GM19395 (cell line): ENCODE data around the gene KRTAP5-8.
"Not testable (repeated sequence)": the region's sequence is repeated elsewhere in the genome, so short reads cannot be mapped to it uniquely, and the experiment has no call there.

ENCODE experiments used
- ATAC-seq: cut with Tn5 transposase; IDR thresholded peaks from one replicate; pipeline ENCODE4 v1.9.1; 2021; ENCODE audit warnings: mild to moderate bottlenecking, moderate library complexity; ENCODE audit not compliant: unreplicated experiment

The KRTAP5-8 gene

GRCh38 chr11:71542879-71543777 lies 5.3 kb downstream of the KRTAP5-8 start:
- ATAC-seq = no peak

- ATAC-seq = no peak
Measured at GRCh38 chr11:71543866-71544265, 6.0 kb downstream of the KRTAP5-8 start.

DNA sequence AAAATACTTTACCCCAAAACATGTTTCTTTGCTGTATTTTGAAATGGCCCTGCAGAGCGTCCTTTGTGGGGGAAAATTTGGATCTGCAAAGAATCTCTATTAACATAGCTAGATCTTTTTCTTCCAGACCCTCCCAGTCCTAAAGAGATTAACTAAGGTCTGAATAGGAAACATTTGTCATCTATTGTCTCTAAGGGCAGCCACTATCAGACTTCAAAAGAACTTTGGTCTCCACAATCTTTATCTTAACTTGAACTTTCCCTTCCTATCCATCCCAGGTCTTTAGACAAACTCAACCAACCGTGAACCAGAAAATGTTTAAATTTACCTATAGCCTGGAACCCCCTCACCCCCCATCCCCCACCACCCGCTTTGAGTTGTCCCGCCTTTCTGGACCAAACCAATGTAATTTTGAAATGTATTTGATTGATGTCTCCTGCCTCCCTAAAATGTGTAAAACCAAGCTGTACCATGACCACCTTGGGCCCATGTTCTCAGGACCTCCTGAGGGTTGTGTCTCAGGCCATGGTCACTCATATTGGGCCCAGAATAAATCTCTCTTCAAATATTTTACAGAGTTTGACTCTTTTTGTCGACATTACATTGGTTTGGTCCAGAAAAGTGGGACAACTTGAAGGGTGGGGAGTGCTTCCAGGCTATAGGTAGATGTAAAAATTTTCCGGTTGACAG lies 6.8 kb downstream of the KRTAP5-8 start:
- no peak for ATAC-seq

DNA sequence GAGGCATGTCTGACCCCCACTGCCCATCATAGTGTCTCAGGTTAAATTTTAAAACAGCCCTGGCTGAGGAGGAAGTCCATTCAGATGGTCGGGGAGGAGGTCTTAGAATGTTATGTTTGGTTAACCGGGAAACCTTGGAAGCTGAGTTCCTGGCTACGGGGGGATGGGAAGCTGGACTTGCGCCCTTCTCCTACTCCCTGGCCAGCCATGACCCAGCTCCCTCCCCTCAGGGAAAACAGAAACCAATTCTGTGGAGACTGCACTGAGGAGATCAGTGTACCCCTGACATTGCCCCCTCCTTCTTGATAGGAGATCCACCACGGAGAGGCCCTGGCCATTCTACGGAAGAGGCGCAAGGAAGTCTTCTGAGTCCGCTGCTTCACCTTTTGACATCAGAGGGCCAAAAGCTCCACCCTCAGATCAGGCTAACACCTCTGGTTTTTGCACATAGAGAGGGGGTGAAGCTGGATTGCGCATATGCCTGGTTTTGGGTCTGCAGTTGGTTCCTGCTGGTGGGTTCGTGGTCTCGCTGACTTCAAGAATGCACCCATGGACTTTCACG lies 7.7 kb downstream of the KRTAP5-8 start:
- no peak for ATAC-seq

- ATAC-seq = no peak
Measured at GRCh38 chr11:71548120-71548519, 10.3 kb downstream of the KRTAP5-8 start, which contains the start of gene KRTAP5-9. Gene KRTAP5-9 (plus strand): TSS chr11:71548420. CDS start chr11:71548658, 238 bp downstream.

GRCh38 chr11:71548716-71549151 lies 10.9 kb downstream of the KRTAP5-8 start:
- ATAC-seq = no peak

DNA sequence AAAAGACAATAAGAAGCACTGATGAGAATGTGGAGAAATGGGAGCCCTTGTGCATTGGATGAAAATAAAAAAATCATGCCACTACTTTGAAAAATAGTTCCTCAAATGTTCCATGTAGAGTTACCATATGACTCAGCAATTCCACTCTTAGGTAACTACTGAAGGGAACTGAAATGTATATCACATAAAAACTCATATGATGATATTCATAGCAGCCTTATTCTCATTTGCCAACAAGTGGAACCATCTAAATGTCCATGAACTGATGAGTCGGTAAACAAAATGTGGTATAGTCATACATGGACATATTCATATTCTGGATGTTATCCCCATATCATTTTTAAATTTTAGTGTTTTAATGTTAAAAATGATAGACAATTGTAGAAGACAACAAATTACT lies 13.9 kb downstream of the KRTAP5-8 start:
- no peak for ATAC-seq

DNA sequence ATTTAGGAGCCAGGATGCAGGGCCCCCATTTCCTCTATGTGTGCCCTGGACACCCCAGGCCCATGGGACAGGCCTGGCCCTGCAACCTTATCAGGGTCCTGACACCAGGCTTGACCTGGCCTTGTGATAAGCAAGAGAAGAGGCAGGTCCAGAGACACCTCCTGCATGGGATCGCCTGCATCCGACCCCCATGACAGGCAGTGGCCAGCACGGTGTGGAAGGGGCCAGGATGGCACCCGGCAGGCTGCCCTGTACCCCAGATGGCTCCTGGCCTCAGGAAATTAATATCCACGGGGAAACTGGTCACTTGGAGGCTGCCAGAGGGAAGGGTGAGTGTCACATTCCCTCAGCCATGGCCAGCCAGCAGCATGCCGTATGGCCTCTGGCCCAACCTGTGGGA lies 17.2 kb downstream of the KRTAP5-8 start:
- no peak for ATAC-seq

DNA sequence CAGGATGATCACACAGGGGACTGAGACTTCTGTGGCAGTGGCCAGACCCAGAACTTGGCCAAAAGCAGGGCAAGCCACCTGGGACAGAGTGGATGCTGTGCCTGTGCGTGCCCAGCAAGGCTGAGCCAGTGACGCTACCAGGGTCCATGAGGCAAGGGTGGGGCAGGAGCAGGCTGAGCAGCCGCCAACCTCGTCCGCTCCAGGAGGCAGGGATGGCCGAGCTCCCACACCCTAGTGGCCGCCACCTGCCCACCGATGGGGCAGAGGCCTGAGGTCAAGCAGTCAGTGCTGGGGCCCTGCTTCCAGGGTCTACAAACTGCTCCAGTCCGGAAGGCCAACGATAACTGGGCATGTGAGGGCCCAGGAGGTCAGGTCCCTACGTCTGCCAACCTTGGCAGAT lies 17.7 kb downstream of the KRTAP5-8 start:
- ATAC-seq = no peak

- ATAC-seq = no peak
Measured at GRCh38 chr11:71556018-71556417, 18.2 kb downstream of the KRTAP5-8 start.

DNA sequence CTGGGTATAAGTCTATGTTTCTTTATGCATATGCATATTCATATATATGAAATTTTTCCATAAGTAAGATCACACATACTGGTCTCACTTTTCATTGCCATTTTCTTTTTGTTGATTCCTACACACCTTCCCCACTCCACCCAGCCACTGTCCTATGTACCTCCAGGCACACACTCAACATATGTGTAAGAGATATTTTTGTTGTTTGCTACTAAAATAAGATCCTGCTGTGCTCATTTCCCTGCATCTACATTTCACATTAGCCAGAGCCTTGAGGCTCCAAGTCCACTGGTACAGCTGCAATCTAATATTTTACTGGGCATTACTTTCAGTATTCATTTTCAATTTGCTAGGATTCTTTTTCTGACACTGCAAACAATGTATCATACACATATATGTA lies 19.4 kb downstream of the KRTAP5-8 start:
- no peak for ATAC-seq

DNA sequence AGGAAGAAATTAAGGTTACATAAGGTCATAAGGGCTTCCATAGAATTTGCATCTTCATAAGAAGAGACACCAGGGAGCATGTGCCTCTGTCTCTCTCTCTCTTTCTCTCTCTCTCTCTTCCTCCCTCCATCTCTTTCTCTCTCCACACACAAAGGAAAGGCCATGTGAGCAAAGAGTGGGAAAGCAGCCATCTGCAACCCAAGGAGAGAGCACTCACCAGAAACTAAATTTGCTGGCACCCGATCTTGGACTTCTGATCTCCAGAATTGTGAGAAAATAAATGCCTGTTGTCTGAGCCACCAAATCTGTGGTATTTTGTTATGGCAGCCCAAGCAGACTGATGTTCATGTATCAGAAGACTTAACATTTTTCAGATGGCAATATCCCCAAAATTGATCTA lies 21.2 kb downstream of the KRTAP5-8 start:
- no peak for ATAC-seq

DNA sequence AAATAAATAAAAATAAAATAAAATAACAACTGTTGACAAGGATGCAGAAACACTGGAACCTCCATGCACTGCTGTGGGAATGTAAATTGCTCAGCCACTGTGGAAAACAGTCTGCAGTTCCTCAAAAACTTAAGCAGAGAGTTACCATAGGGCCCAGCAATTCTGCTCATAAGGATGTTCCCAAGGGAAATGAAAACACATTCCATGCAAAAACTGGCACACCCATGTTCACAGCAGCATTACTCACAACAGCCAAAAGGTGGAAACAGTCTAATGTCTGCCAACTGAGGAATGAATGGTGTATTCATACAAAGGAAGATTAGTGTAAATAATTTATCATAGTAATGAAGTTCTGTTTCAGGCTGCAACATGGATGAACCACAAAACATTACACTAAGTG lies 24.3 kb downstream of the KRTAP5-8 start:
- ATAC-seq = no peak

DNA sequence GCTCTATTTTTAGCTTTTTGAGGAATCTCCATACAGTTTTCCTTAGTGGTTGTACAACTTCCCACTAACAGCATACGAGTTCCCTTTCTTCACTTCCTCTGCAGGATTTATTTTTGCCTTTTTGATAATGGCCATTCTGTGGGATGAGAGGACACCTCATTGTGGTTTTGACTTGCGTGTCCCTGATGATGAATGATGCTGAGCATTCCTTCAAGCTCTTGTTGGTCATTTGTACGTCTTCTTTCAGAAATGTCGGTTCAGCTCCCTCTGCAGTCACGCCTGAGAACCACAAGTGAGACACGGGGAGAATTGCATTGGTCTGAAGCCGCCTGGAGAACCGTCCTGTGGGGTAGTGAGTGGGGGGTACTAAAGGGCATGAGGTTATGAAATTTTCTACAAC lies 25.6 kb downstream of the KRTAP5-8 start:
- no peak for ATAC-seq

GRCh38 chr11:71564430-71564829 lies 26.6 kb downstream of the KRTAP5-8 start:
- no peak for ATAC-seq

GRCh38 chr11:71565263-71565662 lies 27.4 kb downstream of the KRTAP5-8 start, which contains the start of gene KRTAP5-10:
Gene KRTAP5-10 (plus strand): TSS chr11:71565563. CDS start chr11:71565588, 25 bp downstream.
- ATAC-seq = no peak

DNA sequence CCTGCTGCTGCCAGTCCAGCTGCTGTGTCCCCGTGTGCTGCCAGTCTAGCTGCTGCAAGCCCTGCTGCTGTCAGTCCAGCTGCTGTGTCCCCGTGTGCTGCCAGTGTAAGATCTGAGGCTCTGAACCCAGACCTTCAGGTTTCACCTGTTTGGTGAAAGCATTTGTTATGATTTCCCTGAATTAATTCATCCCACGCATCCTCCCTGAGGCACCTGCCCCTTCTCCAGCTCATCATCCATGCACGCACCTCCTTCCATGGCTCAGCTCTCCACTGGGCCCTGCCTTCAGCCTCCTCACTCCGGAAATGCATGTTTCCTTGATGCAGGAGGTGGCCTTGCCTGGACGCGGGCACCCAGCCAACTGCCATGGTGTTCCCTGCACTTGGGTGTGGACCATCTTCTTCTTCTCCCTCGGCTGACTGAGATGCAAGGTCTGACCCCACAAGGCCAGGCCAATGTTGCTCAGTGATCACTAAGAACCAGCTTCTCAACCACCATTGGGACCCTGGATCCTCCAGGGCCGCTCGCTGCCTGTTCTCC lies 28.3 kb downstream of the KRTAP5-8 start:
- ATAC-seq = no peak

DNA sequence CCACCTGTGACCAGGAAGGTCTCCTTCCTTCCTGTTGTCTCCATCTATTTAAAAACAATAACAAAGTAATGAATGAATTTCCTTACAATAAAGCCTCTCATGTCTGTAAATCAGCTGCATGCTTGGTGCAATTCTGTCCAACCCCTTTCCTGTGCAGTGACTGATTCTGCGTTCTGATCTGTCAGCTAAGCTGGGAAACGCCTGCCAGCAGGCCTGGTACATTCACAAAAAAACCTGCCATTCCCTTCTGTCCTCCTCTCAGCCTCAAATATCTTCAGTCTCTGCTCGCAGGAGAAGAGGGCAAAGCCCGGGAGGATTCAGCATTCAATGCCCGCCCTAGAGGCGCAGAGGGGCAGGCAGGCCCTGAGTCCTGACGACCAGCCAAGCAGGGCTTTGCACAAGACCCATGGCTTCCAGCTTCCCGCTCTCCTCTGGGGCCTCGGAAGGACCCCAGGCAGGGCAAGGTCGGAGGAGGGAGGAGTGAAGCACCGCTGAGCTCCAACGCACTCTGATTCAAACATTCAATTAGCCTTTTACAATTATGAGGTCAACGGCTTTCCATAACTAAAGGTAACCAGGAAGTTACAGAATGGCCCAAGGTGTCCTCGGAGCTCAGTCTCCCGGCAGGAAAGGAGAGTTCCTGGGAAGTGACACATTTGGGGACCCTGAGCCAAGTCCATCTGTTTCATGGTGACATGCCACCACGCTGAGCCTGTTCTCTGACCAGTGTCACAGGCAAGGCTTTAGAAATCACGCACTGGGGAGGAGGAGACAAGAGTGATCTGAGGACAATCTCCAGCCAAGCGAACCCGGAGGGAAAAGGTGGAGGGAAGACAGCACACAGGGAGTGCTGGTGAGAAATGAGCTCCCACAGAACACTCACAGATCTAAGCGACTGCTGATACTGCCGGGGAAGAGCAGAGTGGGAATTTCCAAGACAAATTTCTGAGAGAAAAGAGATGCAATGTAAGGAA lies 29.1 kb downstream of the KRTAP5-8 start:
- not testable (repeated sequence) for ATAC-seq

GRCh38 chr11:71567633-71568032 lies 29.8 kb downstream of the KRTAP5-8 start:
- not testable (repeated sequence) for ATAC-seq

DNA sequence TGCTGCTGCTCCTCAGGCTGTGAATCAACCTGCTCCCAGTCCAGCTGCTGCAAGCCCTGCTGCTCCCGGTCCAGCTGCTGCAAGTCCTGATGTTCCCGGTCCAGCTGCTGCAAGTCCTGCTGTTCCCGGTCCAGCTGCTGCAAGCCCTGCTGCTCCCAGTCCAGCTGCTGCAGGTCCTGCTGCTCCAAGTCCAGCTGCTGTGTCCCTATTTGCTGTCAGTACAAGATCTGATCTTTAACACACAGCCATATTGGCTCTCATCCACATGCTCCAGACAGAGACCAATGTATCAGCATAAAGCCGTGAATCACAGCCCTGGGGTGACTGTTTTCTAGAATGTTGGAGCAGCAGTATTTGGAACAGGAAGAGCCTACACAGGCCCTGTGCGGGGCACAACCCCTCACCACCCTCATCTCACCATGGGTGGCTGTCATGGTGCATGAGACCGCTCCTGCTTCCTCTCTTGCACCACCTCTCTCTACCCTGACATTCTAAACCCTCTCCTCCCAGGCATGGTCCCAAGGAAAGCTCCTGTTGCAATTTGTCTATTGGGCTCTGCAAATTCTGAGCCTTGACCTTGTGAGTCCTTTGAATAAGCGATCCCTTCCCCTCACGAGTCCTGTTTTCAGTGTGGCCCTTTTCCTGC lies 31.0 kb downstream of the KRTAP5-8 start:
- ATAC-seq = no peak
